ENCODE measurements around the gene OTX1. TPM values are rescaled to one million over a fixed set of nuclear protein-coding genes. Genes with fewer than 3 reads are reported as not detected.

The OTX1 gene
- total and polyA plus RNA-seq, 10 of the 15 experiments (the other 5 are each of a cell fraction or from before 2014, with no cell fraction given) = 0.04 to 0.67 (median 0.23) TPM; not detected in 2

GRCh38 chr2:63015389-63015788 lies 35.2 kb upstream of the OTX1 start:
- SMC1A ChIA-PET (ENCODE audit: uncharacterized antibody, unreplicated experiment) = no interaction called here
- Histone ChIP-seq H3K79me2 (ENCODE audit: control insufficient read depth, insufficient read depth, low read length) (no peaks in the 10 kb centered on the region), H3K4me3 (no peak overlapping the region), H4K20me1 (ENCODE audit: control insufficient read depth, insufficient read depth) (no peaks in the 10 kb centered on the region), H3K9me3 (replicated peaks; ENCODE audit: control insufficient read depth, insufficient read depth, low read length) (no peaks in the 10 kb centered on the region), H3K4me2 (ENCODE audit: control insufficient read depth, insufficient read depth) (no peak overlapping the region), H3K4me1 (ENCODE audit: control insufficient read depth, insufficient read depth, low read length) (no peaks in the 10 kb centered on the region), H3K27me3 (replicated peaks in 1 of 2; ENCODE audit: control insufficient read depth in 2 of 2, insufficient read depth in 2 of 2, low read length in 1 of 2) (no peaks in the 10 kb centered on the region), H2AFZ (ENCODE audit: control insufficient read depth, low read depth, low read length) (no peak overlapping the region), H3K36me3 (ENCODE audit: control insufficient read depth in 2 of 2, insufficient read depth in 2 of 2, low read length in 1 of 2) (no peaks in the 10 kb centered on the region), H3K27ac (ENCODE audit: control insufficient read depth, insufficient read depth) (no peak overlapping the region), H3K9ac (ENCODE audit: control insufficient read depth, insufficient read depth, low read length) (no peak overlapping the region)
- DNase-seq (ENCODE audit: low read depth, low spot score) (no peak), FAIRE-seq (no peak), ATAC-seq (no peak)
- RAD21 ChIA-PET (ENCODE audit: unreplicated experiment) = no interaction called here
- intact Hi-C loops (cut with micrococcal nuclease; ENCODE audit: unreplicated experiment) (no loop called here), in situ Hi-C loops (cut with MboI) (no loop called here)
- TF ChIP-seq BCLAF1 (IDR thresholded peaks at IDR 0.05) (no peak), JUNB (IDR thresholded peaks at IDR 0.05) (no peak), IKZF2 (IDR thresholded peaks at IDR 0.05) (no peak), DPF2 (IDR thresholded peaks at IDR 0.05) (no peak), ZNF274 (IDR thresholded peaks at IDR 0.05; ENCODE audit: insufficient read depth, insufficient read length) (no peak)
- POLR2A ChIA-PET = no interaction called here
- no TSS peak for BruUV-seq (replicated peaks)
- CTCF ChIA-PET = no interaction called here
- 82% methylated on average over 3 of the region's 3 CpGs for WGBS (ENCODE audit: insufficient coverage, insufficient replicate concordance, low lambda C conversion rate, missing lambda C conversion rate)

DNA sequence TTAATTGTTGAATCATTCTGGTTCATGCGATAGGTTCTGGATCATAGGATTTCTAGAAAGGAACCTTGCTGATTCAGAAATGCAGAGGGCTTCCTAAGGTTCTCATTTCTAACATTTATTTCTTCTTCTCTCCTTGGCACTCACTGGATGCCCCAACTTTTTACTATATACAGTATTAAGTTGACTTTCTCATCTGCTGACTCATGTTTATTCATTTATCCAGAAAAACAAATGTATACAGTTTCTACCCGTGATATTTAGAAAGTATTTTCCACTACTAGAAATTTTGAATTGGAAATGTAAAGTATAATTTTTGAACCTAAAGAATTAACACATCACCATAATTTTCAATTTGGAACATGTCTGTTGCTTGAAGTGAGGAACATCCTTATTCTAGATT lies 32.2 kb upstream of the OTX1 start:
- FAIRE-seq (no peak), ATAC-seq (no peak), DNase-seq (ENCODE audit: low read depth, low spot score) (no peak)
- ChIA-PET CTCF (interaction anchor here (0.6 to 1.0 kb wide), 2 partner anchors 231 to 467 kb away, joined by 3 read pairs; no protein-coding TSS in a partner anchor), POLR2A (no interaction called here), SMC1A (ENCODE audit: uncharacterized antibody, unreplicated experiment) (interaction anchor here (1.1 to 1.5 kb wide), 2 partner anchors 28 to 48 kb away, joined by 3 to 4 read pairs; no protein-coding TSS in a partner anchor), RAD21 (ENCODE audit: unreplicated experiment) (no interaction called here)
- Histone ChIP-seq H3K4me2 (ENCODE audit: control insufficient read depth, insufficient read depth) (no peak overlapping the region), H3K27ac (ENCODE audit: control insufficient read depth, insufficient read depth) (no peak overlapping the region), H3K27me3 (replicated peaks in 1 of 2; ENCODE audit: control insufficient read depth in 2 of 2, insufficient read depth in 2 of 2, low read length in 1 of 2) (no peaks in the 10 kb centered on the region), H3K9ac (ENCODE audit: control insufficient read depth, insufficient read depth, low read length) (no peak overlapping the region), H4K20me1 (ENCODE audit: control insufficient read depth, insufficient read depth) (no peaks in the 10 kb centered on the region), H3K4me1 (ENCODE audit: control insufficient read depth, insufficient read depth, low read length) (no peaks in the 10 kb centered on the region), H3K4me3 (no peak overlapping the region), H3K79me2 (ENCODE audit: control insufficient read depth, insufficient read depth, low read length) (no peaks in the 10 kb centered on the region), H2AFZ (ENCODE audit: control insufficient read depth, low read depth, low read length) (no peak overlapping the region), H3K36me3 (ENCODE audit: control insufficient read depth in 2 of 2, insufficient read depth in 2 of 2, low read length in 1 of 2) (no peaks in the 10 kb centered on the region), H3K9me3 (replicated peaks; ENCODE audit: control insufficient read depth, insufficient read depth, low read length) (no peaks in the 10 kb centered on the region)
- intact Hi-C loops (cut with micrococcal nuclease; ENCODE audit: unreplicated experiment) (no loop called here), in situ Hi-C loops (cut with MboI) (no loop called here)
- WGBS (ENCODE audit: insufficient coverage, insufficient replicate concordance, low lambda C conversion rate, missing lambda C conversion rate) = 100% methylated on average over 2 of the region's 2 CpGs
- BruUV-seq (replicated peaks) = no TSS peak
- TF ChIP-seq SREBF2 (IDR thresholded peaks at IDR 0.05; ENCODE audit: low read length) (no peak), MLLT1 (IDR thresholded peaks at IDR 0.05) (no peak), ZZZ3 (IDR thresholded peaks at IDR 0.05; ENCODE audit: control insufficient read depth, insufficient read length, low read depth) (no peak), TCF12 (IDR thresholded peaks at IDR 0.05; ENCODE audit: low read depth, low read length) (no peak)
- TF ChIP-seq, protein P1, sequence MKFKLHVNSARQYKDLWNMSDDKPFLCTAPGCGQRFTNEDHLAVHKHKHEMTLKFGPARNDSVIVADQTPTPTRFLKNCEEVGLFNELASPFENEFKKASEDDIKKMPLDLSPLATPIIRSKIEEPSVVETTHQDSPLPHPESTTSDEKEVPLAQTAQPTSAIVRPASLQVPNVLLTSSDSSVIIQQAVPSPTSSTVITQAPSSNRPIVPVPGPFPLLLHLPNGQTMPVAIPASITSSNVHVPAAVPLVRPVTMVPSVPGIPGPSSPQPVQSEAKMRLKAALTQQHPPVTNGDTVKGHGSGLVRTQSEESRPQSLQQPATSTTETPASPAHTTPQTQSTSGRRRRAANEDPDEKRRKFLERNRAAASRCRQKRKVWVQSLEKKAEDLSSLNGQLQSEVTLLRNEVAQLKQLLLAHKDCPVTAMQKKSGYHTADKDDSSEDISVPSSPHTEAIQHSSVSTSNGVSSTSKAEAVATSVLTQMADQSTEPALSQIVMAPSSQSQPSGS (IDR thresholded peaks at IDR 0.05; ENCODE audit: low read length) = no peak
